NCI-H82 (cell line): ENCODE measurements around the gene PAM.

ENCODE experiments used
- DNase-seq: peaks from one replicate; lab custom pipeline; 2025; lab: John Stamatoyannopoulos, UW

The PAM gene

GRCh38 chr5:102860035-102860434 lies 104.9 kb downstream of the PAM start:
- DNase-seq: no peak

- DNase-seq: no peak
Observed at GRCh38 chr5:102863058-102863457, 108.0 kb downstream of the PAM start.

GRCh38 chr5:102863764-102864560 lies 108.9 kb downstream of the PAM start:
- no peak for DNase-seq

- DNase-seq: no peak
Observed at GRCh38 chr5:102865171-102865509, 110.0 kb downstream of the PAM start.

- DNase-seq: peak; percentile 45
Observed at GRCh38 chr5:102865510-102866236, 110.6 kb downstream of the PAM start.

- DNase-seq: no peak
Observed at GRCh38 chr5:102866237-102866600, 111.1 kb downstream of the PAM start.

GRCh38 chr5:102867992-102868662 lies 113.0 kb downstream of the PAM start:
- DNase-seq: no peak

GRCh38 chr5:102869230-102869629 lies 114.1 kb downstream of the PAM start:
- DNase-seq: no peak

- no peak for DNase-seq
Observed at GRCh38 chr5:102873379-102873932, 118.4 kb downstream of the PAM start.

GRCh38 chr5:102874054-102874453 lies 118.9 kb downstream of the PAM start:
- no peak for DNase-seq

- DNase-seq: no peak
Observed at GRCh38 chr5:102875721-102876123, 120.6 kb downstream of the PAM start.

GRCh38 chr5:102876610-102877009 lies 121.5 kb downstream of the PAM start:
- DNase-seq: no peak

- no peak for DNase-seq
Observed at GRCh38 chr5:102879741-102880140, 124.6 kb downstream of the PAM start.

- no peak for DNase-seq
Observed at GRCh38 chr5:102886586-102886985, 131.5 kb downstream of the PAM start.

GRCh38 chr5:102888483-102888882 lies 133.4 kb downstream of the PAM start:
- no peak for DNase-seq

GRCh38 chr5:102889033-102889432 lies 133.9 kb downstream of the PAM start:
- no peak for DNase-seq

GRCh38 chr5:102890133-102890532 lies 135.0 kb downstream of the PAM start:
- no peak for DNase-seq

GRCh38 chr5:102891175-102891574 lies 136.1 kb downstream of the PAM start:
- no peak for DNase-seq

- no peak for DNase-seq
Observed at GRCh38 chr5:102893942-102894341, 138.8 kb downstream of the PAM start.

- DNase-seq: no peak
Observed at GRCh38 chr5:102895234-102895633, 140.1 kb downstream of the PAM start.

GRCh38 chr5:102895976-102896375 lies 140.9 kb downstream of the PAM start:
- DNase-seq: no peak

GRCh38 chr5:102901424-102902134 lies 146.5 kb downstream of the PAM start:
- no peak for DNase-seq
